Measurements from ENCODE around the gene TMEM50B.
A peak's percentile ranks its signal among the peaks of the same experiment; 100 is the strongest.

The TMEM50B gene

DNA sequence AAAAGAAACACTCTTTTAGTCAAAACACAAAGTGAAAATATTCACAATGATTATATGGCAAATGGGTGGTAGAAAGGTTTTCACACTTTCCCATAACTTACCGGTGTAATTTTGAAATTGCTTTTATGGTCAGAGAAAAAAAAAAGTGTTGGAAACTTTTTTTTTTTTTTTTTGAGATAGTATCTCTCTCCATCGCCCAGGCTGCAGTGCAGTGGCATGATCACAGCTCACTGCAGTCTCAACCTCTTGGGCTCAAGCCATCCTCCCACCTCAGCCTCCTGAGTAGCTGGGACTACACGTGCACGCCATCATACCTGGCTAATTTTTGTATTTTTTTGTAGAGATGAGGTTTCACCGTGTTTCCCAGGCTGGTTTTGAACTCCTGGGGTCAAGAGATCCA is 73.3 kb downstream of the TMEM50B start:
- Mint-ChIP-seq H3K4me1 (peaks cover 59% of the 10 kb centered on the region), H3K36me3 (peaks cover 28% of the 10 kb centered on the region), H3K9me3 (no peaks in the 10 kb centered on the region), H3K27ac (no peak overlapping the region), H3K27me3 (peaks cover 46% of the 10 kb centered on the region), H3K4me3 (no peak overlapping the region)
- CTCF ChIA-PET, result interaction anchor here (0.7 to 1.4 kb wide), 2 partner anchors 21 to 46 kb away, joined by 3 read pairs; no protein-coding TSS in a partner anchor
- no peak for DNase-seq

DNA sequence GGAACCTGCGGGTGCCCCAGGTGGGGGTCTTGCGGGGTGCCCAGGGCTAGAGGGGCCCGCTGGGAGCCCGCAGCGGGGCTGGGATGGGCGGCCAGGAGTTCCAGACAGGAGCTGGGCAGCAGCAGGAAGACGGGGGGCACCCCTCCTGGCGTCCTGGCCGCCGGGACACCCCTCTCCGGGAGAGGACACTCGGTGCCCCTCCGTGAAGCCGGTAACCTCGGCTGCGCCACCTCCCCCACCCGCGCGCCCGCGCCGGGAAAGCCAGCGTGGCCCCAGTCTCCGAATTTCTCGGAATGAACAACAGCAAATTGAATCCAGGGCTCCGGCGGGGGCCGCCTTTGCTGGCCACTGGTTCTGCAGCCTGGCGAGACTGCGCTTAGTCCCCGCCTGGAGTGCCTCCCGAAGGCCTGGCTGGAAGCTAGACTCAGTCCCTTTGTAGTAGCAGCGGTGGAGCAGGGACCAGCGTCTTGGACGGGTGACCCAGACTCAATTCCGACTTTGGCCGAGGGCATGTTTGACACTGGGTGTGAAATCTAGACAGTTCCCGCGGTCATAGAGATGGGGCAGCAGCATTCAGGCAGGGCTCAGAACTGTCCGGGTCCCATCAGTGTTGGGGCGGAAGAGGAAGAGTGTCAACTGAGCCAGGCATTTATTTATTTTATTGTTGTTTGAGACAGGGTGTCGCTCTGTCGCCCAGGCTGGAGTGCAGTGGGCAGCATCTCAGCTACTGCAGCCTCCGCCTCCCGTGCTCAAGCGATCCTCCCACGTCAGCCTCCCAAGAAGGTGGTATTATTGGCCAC is 75.8 kb downstream of the TMEM50B start:
- Mint-ChIP-seq H3K27me3 (peaks cover 68% of the 10 kb centered on the region), H3K4me1 (peaks cover 60% of the 10 kb centered on the region), H3K27ac (peak overlapping the region; percentile 83), H3K36me3 (peaks cover 23% of the 10 kb centered on the region), H3K4me3 (peak overlapping the region; percentile 94), H3K9me3 (no peaks in the 10 kb centered on the region)
- CTCF ChIA-PET, result interaction anchor here (1.3 kb wide), 1 partner anchor 18 kb away, joined by 3 read pairs; no protein-coding TSS in a partner anchor
- peak; percentile 41 for DNase-seq

GRCh38 chr21:33403128-33403785 is 76.5 kb downstream of the TMEM50B start, which contains the start of gene IFNGR2:
Gene IFNGR2, plus strand, starts transcription at chr21:33403413. Its CDS starts 131 bp downstream, at chr21:33403544.
- Mint-ChIP-seq H3K36me3 (peaks cover 18% of the 10 kb centered on the region), H3K4me1 (peaks cover 63% of the 10 kb centered on the region), H3K27me3 (peaks cover 76% of the 10 kb centered on the region), H3K27ac (peak within 1 kb of the TSS; percentile 83), H3K9me3 (no peaks in the 10 kb centered on the region), H3K4me3 (peak within 1 kb of the TSS; percentile 94)
- CTCF ChIA-PET, result interaction anchor here (1.3 kb wide), 1 partner anchor 18 kb away, joined by 3 read pairs; no protein-coding TSS in a partner anchor
- peak; percentile 60 for DNase-seq

- CTCF ChIA-PET, result interaction anchor here (0.6 to 0.9 kb wide), 2 partner anchors 204 to 275 kb away, joined by 3 read pairs; no protein-coding TSS in a partner anchor
- Mint-ChIP-seq H3K36me3 (peaks cover 15% of the 10 kb centered on the region), H3K4me3 (peak overlapping the region; percentile 76), H3K9me3 (no peaks in the 10 kb centered on the region), H3K4me1 (peaks cover 62% of the 10 kb centered on the region), H3K27me3 (peaks cover 85% of the 10 kb centered on the region), H3K27ac (peak overlapping the region; percentile 77)
- DNase-seq, result peak; percentile 35
Measured at GRCh38 chr21:33402001-33402979, 77.5 kb downstream of the TMEM50B start.

DNA sequence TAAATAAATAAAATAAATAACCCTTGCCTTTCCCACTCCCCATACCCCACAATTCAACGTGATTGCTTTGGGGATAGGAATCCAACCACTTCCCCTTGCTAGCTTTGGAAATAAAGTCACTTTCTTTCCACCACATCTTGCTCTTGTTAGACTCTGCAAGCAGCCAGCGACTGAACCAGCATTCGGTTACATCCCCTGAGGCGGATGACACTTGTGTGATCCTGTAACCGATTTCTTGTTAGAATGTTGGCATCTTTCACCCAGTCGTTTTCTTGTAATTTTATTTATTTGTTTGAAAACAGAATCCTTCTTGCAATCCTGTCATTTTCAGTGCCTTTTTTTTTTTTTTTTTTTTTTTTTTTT is 78.2 kb downstream of the TMEM50B start:
- Mint-ChIP-seq H3K27ac (peak overlapping the region; percentile 37), H3K36me3 (peaks cover 13% of the 10 kb centered on the region), H3K27me3 (peaks cover 90% of the 10 kb centered on the region), H3K4me3 (no peak overlapping the region), H3K4me1 (peaks cover 55% of the 10 kb centered on the region), H3K9me3 (no peaks in the 10 kb centered on the region)
- CTCF ChIA-PET, result no interaction called here
- no peak for DNase-seq
